Panc1 (cell line): ENCODE results near the gene DNAJA3.

ENCODE experiments used
- POLR2AphosphoS5 ChIP-seq: IDR thresholded peaks from 2 replicates; pipeline ENCODE4 v1.6.1; 2012; ENCODE audit warnings: mild to moderate bottlenecking, low read depth, low read length, moderate library complexity
- SIN3A ChIP-seq: IDR thresholded peaks from 2 replicates; pipeline ENCODE4 v1.6.1; 2012; ENCODE audit warnings: low read depth, mild to moderate bottlenecking, low read length, moderate library complexity, borderline replicate concordance; ENCODE audit not compliant: insufficient read depth
- TCF7L2 ChIP-seq: IDR thresholded peaks from 2 replicates; pipeline ENCODE4 v1.6.1; 2011; ENCODE audit warnings: mild to moderate bottlenecking, low read depth, low read length, inconsistent platforms
- TF ChIP-seq, protein P1 (sequence below): fragments of 450-650 bp; IDR thresholded peaks from 2 replicates; pipeline ENCODE4 v1.5.1; 2017; ENCODE audit warnings: mild to moderate bottlenecking
- TF ChIP-seq, protein P2 (sequence below), 2 experiments: IDR thresholded peaks; 2 replicates each; pipeline ENCODE4 v1.6.1; 2011 to 2012; ENCODE audit warnings: low read depth in 2 of 2, control low read depth in 1 of 2, low read length in 1 of 2, mild to moderate bottlenecking in 1 of 2, moderate library complexity in 1 of 2; ENCODE audit not compliant: insufficient read depth in 1 of 2

DNA sequence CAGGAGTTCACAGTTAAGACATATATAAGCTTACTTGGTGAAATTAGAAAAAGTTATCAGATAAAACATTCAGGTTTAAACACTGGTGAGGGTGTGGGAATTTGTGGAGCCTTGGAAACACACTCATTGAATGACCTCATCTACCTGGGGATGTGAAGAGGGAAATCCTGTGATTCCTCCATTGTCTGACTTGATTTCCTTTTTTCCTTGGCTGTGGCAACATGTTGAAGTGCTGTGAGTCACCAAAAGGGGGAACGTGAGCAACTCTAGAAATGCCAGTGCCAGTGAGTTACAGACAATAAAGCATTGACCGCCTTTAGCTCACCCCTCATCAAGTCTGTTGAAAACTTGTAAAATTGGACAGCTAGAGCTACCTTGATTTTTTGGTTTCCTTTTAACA, 52.3 kb downstream of the DNAJA3 start:
- TF ChIP-seq, protein P1, sequence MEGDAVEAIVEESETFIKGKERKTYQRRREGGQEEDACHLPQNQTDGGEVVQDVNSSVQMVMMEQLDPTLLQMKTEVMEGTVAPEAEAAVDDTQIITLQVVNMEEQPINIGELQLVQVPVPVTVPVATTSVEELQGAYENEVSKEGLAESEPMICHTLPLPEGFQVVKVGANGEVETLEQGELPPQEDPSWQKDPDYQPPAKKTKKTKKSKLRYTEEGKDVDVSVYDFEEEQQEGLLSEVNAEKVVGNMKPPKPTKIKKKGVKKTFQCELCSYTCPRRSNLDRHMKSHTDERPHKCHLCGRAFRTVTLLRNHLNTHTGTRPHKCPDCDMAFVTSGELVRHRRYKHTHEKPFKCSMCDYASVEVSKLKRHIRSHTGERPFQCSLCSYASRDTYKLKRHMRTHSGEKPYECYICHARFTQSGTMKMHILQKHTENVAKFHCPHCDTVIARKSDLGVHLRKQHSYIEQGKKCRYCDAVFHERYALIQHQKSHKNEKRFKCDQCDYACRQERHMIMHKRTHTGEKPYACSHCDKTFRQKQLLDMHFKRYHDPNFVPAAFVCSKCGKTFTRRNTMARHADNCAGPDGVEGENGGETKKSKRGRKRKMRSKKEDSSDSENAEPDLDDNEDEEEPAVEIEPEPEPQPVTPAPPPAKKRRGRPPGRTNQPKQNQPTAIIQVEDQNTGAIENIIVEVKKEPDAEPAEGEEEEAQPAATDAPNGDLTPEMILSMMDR = no peak; the same call in 1 of the 2 replicates
- TF ChIP-seq, protein P2, sequence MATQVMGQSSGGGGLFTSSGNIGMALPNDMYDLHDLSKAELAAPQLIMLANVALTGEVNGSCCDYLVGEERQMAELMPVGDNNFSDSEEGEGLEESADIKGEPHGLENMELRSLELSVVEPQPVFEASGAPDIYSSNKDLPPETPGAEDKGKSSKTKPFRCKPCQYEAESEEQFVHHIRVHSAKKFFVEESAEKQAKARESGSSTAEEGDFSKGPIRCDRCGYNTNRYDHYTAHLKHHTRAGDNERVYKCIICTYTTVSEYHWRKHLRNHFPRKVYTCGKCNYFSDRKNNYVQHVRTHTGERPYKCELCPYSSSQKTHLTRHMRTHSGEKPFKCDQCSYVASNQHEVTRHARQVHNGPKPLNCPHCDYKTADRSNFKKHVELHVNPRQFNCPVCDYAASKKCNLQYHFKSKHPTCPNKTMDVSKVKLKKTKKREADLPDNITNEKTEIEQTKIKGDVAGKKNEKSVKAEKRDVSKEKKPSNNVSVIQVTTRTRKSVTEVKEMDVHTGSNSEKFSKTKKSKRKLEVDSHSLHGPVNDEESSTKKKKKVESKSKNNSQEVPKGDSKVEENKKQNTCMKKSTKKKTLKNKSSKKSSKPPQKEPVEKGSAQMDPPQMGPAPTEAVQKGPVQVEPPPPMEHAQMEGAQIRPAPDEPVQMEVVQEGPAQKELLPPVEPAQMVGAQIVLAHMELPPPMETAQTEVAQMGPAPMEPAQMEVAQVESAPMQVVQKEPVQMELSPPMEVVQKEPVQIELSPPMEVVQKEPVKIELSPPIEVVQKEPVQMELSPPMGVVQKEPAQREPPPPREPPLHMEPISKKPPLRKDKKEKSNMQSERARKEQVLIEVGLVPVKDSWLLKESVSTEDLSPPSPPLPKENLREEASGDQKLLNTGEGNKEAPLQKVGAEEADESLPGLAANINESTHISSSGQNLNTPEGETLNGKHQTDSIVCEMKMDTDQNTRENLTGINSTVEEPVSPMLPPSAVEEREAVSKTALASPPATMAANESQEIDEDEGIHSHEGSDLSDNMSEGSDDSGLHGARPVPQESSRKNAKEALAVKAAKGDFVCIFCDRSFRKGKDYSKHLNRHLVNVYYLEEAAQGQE (IDR thresholded peaks at IDR 0.05; ENCODE audit: insufficient read depth in 1 of 2, low read depth in 2 of 2, low read length in 1 of 2) = no peak
- TF ChIP-seq POLR2AphosphoS5 = no peak
- no peak for TF ChIP-seq TCF7L2
- no peak for TF ChIP-seq SIN3A
